H1 (cell line): Measurements from ENCODE around the gene ZNF670. TPM values are rescaled to one million over a fixed set of nuclear protein-coding genes. Genes with fewer than 3 reads are reported as not detected.

Source experiments
- CTCF ChIA-PET: fragments of 300-600 bp; sonication (Branson Sonifier 250); formaldehyde crosslinking; loops from one replicate; lab custom pipeline; 2021; ENCODE audit not compliant: partially characterized antibody; lab: Charles Lee
- POLR2A ChIA-PET: fragments of 300-600 bp; sonication (Branson Sonifier 250); formaldehyde crosslinking; loops from one replicate; lab custom pipeline; 2021; ENCODE audit warnings: inconsistent platforms; ENCODE audit not compliant: partially characterized antibody; lab: Charles Lee
- DNase-seq, 2 experiments: peaks; one replicate each; pipeline versions ENCODE4 v3.0.0 to v3.0.0-alpha.2; 2010 to 2022; ENCODE audit warnings: low spot score in 2 of 2, low read depth in 1 of 2, mixed read lengths in 1 of 2
- FAIRE-seq: peaks from 2 replicates; lab custom pipeline; 2011; peaks lifted over from hg19 to GRCh38; lab: Jason Lieb, UNC
- H2AFZ ChIP-seq: 2 replicates; pipeline ENCODE4 v1.8.1; 2012; ENCODE audit warnings: low read length, inconsistent platforms
- H2AK5ac ChIP-seq: 2 replicates; pipeline ENCODE4 v1.6.1; 2013; ENCODE audit warnings: low read depth, low read length
- H2BK120ac ChIP-seq: replicated peaks from 2 replicates; pipeline ENCODE3; 2013; ENCODE audit warnings: low read depth, low read length, inconsistent platforms
- H2BK12ac ChIP-seq: 2 replicates; pipeline ENCODE4 v1.6.1; 2013; ENCODE audit warnings: low read depth, low read length
- H2BK15ac ChIP-seq: 2 replicates; pipeline ENCODE4 v1.6.1; 2013; ENCODE audit warnings: low read length
- H2BK20ac ChIP-seq: 2 replicates; pipeline ENCODE4 v1.6.1; 2013; ENCODE audit warnings: low read length
- H2BK5ac ChIP-seq: 2 replicates; pipeline ENCODE4 v1.6.1; 2013; ENCODE audit warnings: low read depth, low read length
- H3K14ac ChIP-seq: 2 replicates; pipeline ENCODE4 v1.6.1; 2013; ENCODE audit warnings: inconsistent platforms; ENCODE audit not compliant: insufficient read length
- H3K18ac ChIP-seq: 2 replicates; pipeline ENCODE4 v1.6.1; 2013; ENCODE audit warnings: low read length; ENCODE audit errors: extremely low read depth
- H3K23ac ChIP-seq: 2 replicates; pipeline ENCODE4 v1.6.1; 2013; ENCODE audit warnings: inconsistent platforms; ENCODE audit not compliant: insufficient read length
- H3K23me2 ChIP-seq: 2 replicates; pipeline ENCODE4 v1.6.1; 2013; ENCODE audit warnings: low read depth, low read length
- H3K27ac ChIP-seq: 2 replicates; pipeline ENCODE4 v1.6.1; 2011; ENCODE audit warnings: low read depth, low read length, inconsistent platforms
- H3K27me3 ChIP-seq, 4 experiments: replicated peaks in 1 of 4; 1 replicate in 1 of 4; 2 replicates in 3 of 4; pipeline versions ENCODE4 v1.6.1 to v1.8.1; 2011 to 2013; ENCODE audit warnings: low read length in 3 of 4, mild to moderate bottlenecking in 3 of 4, inconsistent platforms in 2 of 4, mixed read lengths in 2 of 4, moderate library complexity in 1 of 4; ENCODE audit not compliant: control insufficient read depth in 3 of 4, insufficient read depth in 3 of 4; ENCODE audit errors: extremely low read depth in 1 of 4
- H3K36me3 ChIP-seq, 4 experiments: 2 replicates each; pipeline versions ENCODE4 v1.6.1 to v1.8.1; 2011 to 2013; ENCODE audit warnings: mild to moderate bottlenecking in 4 of 4, low read length in 3 of 4, moderate library complexity in 2 of 4, control low read depth in 1 of 4, inconsistent platforms in 1 of 4; ENCODE audit not compliant: insufficient read depth in 4 of 4, control insufficient read depth in 2 of 4
- H3K4ac ChIP-seq: replicated peaks from 2 replicates; pipeline ENCODE3; 2013; ENCODE audit warnings: low read length, low read depth, mixed read lengths, inconsistent platforms; ENCODE audit not compliant: insufficient read length
- H3K4me1 ChIP-seq, 4 experiments: replicated peaks in 1 of 4; 1 replicate in 1 of 4; 2 replicates in 3 of 4; pipeline versions ENCODE4 v1.6.1 to v1.8.1; 2011 to 2013; ENCODE audit warnings: low read length in 3 of 4, inconsistent platforms in 2 of 4, mixed read lengths in 1 of 4; ENCODE audit not compliant: insufficient read depth in 4 of 4, control insufficient read depth in 3 of 4
- H3K4me2 ChIP-seq, 2 experiments: 2 replicates each; pipeline versions ENCODE4 v1.6.1 to v1.8.1; 2011 to 2013; ENCODE audit warnings: low read depth in 2 of 2, low read length in 2 of 2, control low read depth in 1 of 2, inconsistent platforms in 1 of 2, mild to moderate bottlenecking in 1 of 2; ENCODE audit not compliant: insufficient read depth in 1 of 2
- H3K4me3 ChIP-seq, 4 experiments: fragments of 200-600, 300-600 bp in 1 of 4; sonication (generic), shearing (Covaris generic), sonication (Bioruptor Twin) in 1 of 4; 2 replicates each; pipeline versions ENCODE4 v1.5.1 to v1.8.1; 2011 to 2016; ENCODE audit warnings: low read length in 4 of 4, low read depth in 3 of 4, control low read depth in 2 of 4, inconsistent platforms in 2 of 4, mild to moderate bottlenecking in 2 of 4, mixed read lengths in 1 of 4, moderate library complexity in 1 of 4; ENCODE audit not compliant: insufficient read depth in 2 of 4; ENCODE audit errors: extremely low read depth in 1 of 4
- H3K56ac ChIP-seq: replicated peaks from 2 replicates; pipeline ENCODE3; 2013; ENCODE audit warnings: low read depth, mild to moderate bottlenecking, mixed read lengths, low read length, inconsistent platforms; ENCODE audit not compliant: insufficient read length
- H3K79me1 ChIP-seq: 2 replicates; pipeline ENCODE4 v1.6.1; 2013; ENCODE audit warnings: low read depth, low read length, control low read depth
- H3K79me2 ChIP-seq, 2 experiments: 2 replicates each; pipeline versions ENCODE4 v1.6.1 to v1.8.1; 2012 to 2013; ENCODE audit warnings: low read length in 2 of 2, mild to moderate bottlenecking in 2 of 2, inconsistent platforms in 1 of 2; ENCODE audit not compliant: insufficient read depth in 2 of 2, control insufficient read depth in 1 of 2
- H3K9ac ChIP-seq, 4 experiments: replicated peaks in 1 of 4; 1 replicate in 1 of 4; 2 replicates in 3 of 4; pipeline versions ENCODE4 v1.6.1 to v1.8.1; 2011 to 2013; ENCODE audit warnings: low read depth in 3 of 4, low read length in 3 of 4, control low read depth in 2 of 4, mild to moderate bottlenecking in 2 of 4, moderate library complexity in 2 of 4, inconsistent platforms in 1 of 4; ENCODE audit errors: extremely low read depth in 1 of 4
- H3K9me3 ChIP-seq, 2 experiments: 2 replicates each; pipeline versions ENCODE4 v1.6.1 to v1.8.1; 2012 to 2013; ENCODE audit warnings: mild to moderate bottlenecking in 2 of 2, moderate library complexity in 2 of 2, control low read depth in 1 of 2, inconsistent platforms in 1 of 2, low read depth in 1 of 2, low read length in 1 of 2, mixed read lengths in 1 of 2; ENCODE audit not compliant: insufficient read depth in 2 of 2
- H4K20me1 ChIP-seq, 2 experiments: replicated peaks in 1 of 2; 2 replicates each; pipeline versions ENCODE3 to v1.8.1; 2011 to 2013; ENCODE audit warnings: inconsistent platforms in 2 of 2, low read length in 2 of 2, mild to moderate bottlenecking in 1 of 2; ENCODE audit not compliant: insufficient read depth in 2 of 2, control insufficient read depth in 1 of 2
- H4K5ac ChIP-seq: 2 replicates; pipeline ENCODE4 v1.6.1; 2013; ENCODE audit warnings: low read length, low read depth, mixed read lengths, inconsistent platforms; ENCODE audit not compliant: insufficient read length
- H4K8ac ChIP-seq: 2 replicates; pipeline ENCODE4 v1.8.0; 2013; ENCODE audit warnings: mild to moderate bottlenecking, moderate library complexity, low read length, inconsistent platforms; ENCODE audit not compliant: insufficient read depth; ENCODE audit errors: extremely low read depth
- H4K91ac ChIP-seq: replicated peaks from 2 replicates; pipeline ENCODE3; 2013; ENCODE audit warnings: low read length, mixed read lengths, inconsistent platforms; ENCODE audit not compliant: insufficient read length
- EZH2 ChIP-seq: fragments of 200-600 bp; sonication (generic); IDR thresholded peaks from 2 replicates; pipeline ENCODE4 v1.7.1; 2012; ENCODE audit warnings: low read depth, mild to moderate bottlenecking, moderate library complexity, low read length, inconsistent platforms; ENCODE audit not compliant: severe bottlenecking
- SP1 ChIP-seq: IDR thresholded peaks from 2 replicates; pipeline ENCODE4 v1.6.1; 2011; ENCODE audit warnings: low read depth, low read length
- WGBS, 2 experiments: shearing (Covaris generic) in 1 of 2; methylation state at CpG; one replicate each; pipeline versions ENCODE4 v1.1.6 to v1.1.7; 2013 to 2015; ENCODE audit warnings: low lambda C conversion rate in 2 of 2, mixed read lengths in 2 of 2, inconsistent platforms in 1 of 2, low coverage in 1 of 2, missing lambda C conversion rate in 1 of 2; ENCODE audit not compliant: insufficient replicate concordance in 2 of 2, insufficient coverage in 1 of 2, insufficient read length in 1 of 2; ENCODE audit errors: extremely low coverage in 1 of 2, missing lambda C conversion rate in 1 of 2; 5-methylcytosine and 5-hydroxymethylcytosine counted together
- polyA plus RNA-seq, 7 experiments: library from polyadenylated mRNA; depleted of rRNA in 3 of 7; stranded (reverse) in 5 of 7; unstranded in 2 of 7; fragments of >200 nt in 5 of 7; fragments of 200-250 nt in 2 of 7; gene quantifications; 1 replicate in 5 of 7; 2 replicates in 1 of 7; 4 replicates in 1 of 7; pipeline versions ENCODE4 v1.2.1 to v1.2.3, GENCODE V29; 2011 to 2013; ENCODE audit warnings: missing spikeins in 2 of 7, mixed read lengths in 2 of 7
- total RNA-seq: library from RNA; stranded (reverse); fragmentation: NEBNext Ultra II Directional; extraction: Animal tissue kit (Norgen Biotek cat#: 25700); gene quantifications from 2 replicates; pipeline ENCODE4 v1.2.1, GENCODE V29; 2021

ZNF670 gene
- total and polyA plus RNA-seq, 2 of the 8 experiments (the other 6 are each of a cell fraction or from before 2014, with no cell fraction given): 2.8 to 15.4 TPM

GRCh38 chr1:247113094-247113497 lies 34.5 kb upstream of the ZNF670 start:
- Histone ChIP-seq H2BK5ac (no peak overlapping the region), H3K4ac (no peak overlapping the region), H3K14ac (no peak overlapping the region), H3K27ac (no peak overlapping the region)
- WGBS, 2 experiments: 75% methylated on average over 5 of the region's 5 CpGs; no CpG with 5 or more reads in 1 of the 2 experiments
- no peak for TF ChIP-seq SP1
- peak; percentile 20 for TF ChIP-seq EZH2
- TF ChIP-seq, all 59 proteins: peak for 1
- ChIA-PET POLR2A (no interaction called here), CTCF (no interaction called here)
- no peaks in the 10 kb centered on the region for H3K9me3 ChIP-seq
- H3K79me2 ChIP-seq: no peaks in the 10 kb centered on the region
- no peak overlapping the region for H2BK15ac ChIP-seq
- no peak overlapping the region for H3K4me3 ChIP-seq
- no peak overlapping the region for H4K91ac ChIP-seq
- H3K18ac ChIP-seq: no peak overlapping the region
- H4K20me1 ChIP-seq: peaks cover 0 to 3% of the 10 kb centered on the region in 2 experiments
- no peak for DNase-seq
- H3K23ac ChIP-seq: no peak overlapping the region
- H3K36me3 ChIP-seq: no peaks in the 10 kb centered on the region
- no peak overlapping the region; a peak in 1 of 4 replicates for H3K4me2 ChIP-seq
- no peak overlapping the region for H4K8ac ChIP-seq
- H3K23me2 ChIP-seq: peaks cover 16% of the 10 kb centered on the region; the same call in 1 of the 2 replicates
- FAIRE-seq: no peak
- no peak overlapping the region for H3K56ac ChIP-seq
- no peak overlapping the region for H2AFZ ChIP-seq
- no peak overlapping the region for H2BK12ac ChIP-seq
- H2AK5ac ChIP-seq: no peak overlapping the region
- H4K5ac ChIP-seq: no peak overlapping the region
- H3K79me1 ChIP-seq: no peaks in the 10 kb centered on the region
- H2BK20ac ChIP-seq: no peak overlapping the region
- H3K9ac ChIP-seq: no peak overlapping the region
- H3K4me1 ChIP-seq: peaks cover 0 to 4% (median 1%) of the 10 kb centered on the region in 4 experiments; a peak in 4 of 7 replicates
- H2BK120ac ChIP-seq: no peak overlapping the region
- peaks cover 2 to 32% (median 15%) of the 10 kb centered on the region in 4 experiments for H3K27me3 ChIP-seq
